Panc1 (cell line): ENCODE measurements around the gene SEPHS1.

Experiments
- POLR2AphosphoS5 ChIP-seq: IDR thresholded peaks from 2 replicates; pipeline ENCODE4 v1.6.1; 2012; ENCODE audit warnings: mild to moderate bottlenecking, low read depth, low read length, moderate library complexity
- SIN3A ChIP-seq: IDR thresholded peaks from 2 replicates; pipeline ENCODE4 v1.6.1; 2012; ENCODE audit warnings: low read depth, mild to moderate bottlenecking, low read length, moderate library complexity, borderline replicate concordance; ENCODE audit not compliant: insufficient read depth
- TCF7L2 ChIP-seq: IDR thresholded peaks from 2 replicates; pipeline ENCODE4 v1.6.1; 2011; ENCODE audit warnings: mild to moderate bottlenecking, low read depth, low read length, inconsistent platforms
- TF ChIP-seq, protein P1 (sequence below): fragments of 450-650 bp; IDR thresholded peaks from 2 replicates; pipeline ENCODE4 v1.5.1; 2017; ENCODE audit warnings: mild to moderate bottlenecking
- TF ChIP-seq, protein P2 (sequence below), 2 experiments: IDR thresholded peaks; 2 replicates each; pipeline ENCODE4 v1.6.1; 2011 to 2012; ENCODE audit warnings: low read depth in 2 of 2, control low read depth in 1 of 2, low read length in 1 of 2, mild to moderate bottlenecking in 1 of 2, moderate library complexity in 1 of 2; ENCODE audit not compliant: insufficient read depth in 1 of 2

GRCh38 chr10:13365243-13365642 lies 17.1 kb upstream of the SEPHS1 start:
- TF ChIP-seq, protein P1, sequence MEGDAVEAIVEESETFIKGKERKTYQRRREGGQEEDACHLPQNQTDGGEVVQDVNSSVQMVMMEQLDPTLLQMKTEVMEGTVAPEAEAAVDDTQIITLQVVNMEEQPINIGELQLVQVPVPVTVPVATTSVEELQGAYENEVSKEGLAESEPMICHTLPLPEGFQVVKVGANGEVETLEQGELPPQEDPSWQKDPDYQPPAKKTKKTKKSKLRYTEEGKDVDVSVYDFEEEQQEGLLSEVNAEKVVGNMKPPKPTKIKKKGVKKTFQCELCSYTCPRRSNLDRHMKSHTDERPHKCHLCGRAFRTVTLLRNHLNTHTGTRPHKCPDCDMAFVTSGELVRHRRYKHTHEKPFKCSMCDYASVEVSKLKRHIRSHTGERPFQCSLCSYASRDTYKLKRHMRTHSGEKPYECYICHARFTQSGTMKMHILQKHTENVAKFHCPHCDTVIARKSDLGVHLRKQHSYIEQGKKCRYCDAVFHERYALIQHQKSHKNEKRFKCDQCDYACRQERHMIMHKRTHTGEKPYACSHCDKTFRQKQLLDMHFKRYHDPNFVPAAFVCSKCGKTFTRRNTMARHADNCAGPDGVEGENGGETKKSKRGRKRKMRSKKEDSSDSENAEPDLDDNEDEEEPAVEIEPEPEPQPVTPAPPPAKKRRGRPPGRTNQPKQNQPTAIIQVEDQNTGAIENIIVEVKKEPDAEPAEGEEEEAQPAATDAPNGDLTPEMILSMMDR, result no peak
- TF ChIP-seq, protein P2, sequence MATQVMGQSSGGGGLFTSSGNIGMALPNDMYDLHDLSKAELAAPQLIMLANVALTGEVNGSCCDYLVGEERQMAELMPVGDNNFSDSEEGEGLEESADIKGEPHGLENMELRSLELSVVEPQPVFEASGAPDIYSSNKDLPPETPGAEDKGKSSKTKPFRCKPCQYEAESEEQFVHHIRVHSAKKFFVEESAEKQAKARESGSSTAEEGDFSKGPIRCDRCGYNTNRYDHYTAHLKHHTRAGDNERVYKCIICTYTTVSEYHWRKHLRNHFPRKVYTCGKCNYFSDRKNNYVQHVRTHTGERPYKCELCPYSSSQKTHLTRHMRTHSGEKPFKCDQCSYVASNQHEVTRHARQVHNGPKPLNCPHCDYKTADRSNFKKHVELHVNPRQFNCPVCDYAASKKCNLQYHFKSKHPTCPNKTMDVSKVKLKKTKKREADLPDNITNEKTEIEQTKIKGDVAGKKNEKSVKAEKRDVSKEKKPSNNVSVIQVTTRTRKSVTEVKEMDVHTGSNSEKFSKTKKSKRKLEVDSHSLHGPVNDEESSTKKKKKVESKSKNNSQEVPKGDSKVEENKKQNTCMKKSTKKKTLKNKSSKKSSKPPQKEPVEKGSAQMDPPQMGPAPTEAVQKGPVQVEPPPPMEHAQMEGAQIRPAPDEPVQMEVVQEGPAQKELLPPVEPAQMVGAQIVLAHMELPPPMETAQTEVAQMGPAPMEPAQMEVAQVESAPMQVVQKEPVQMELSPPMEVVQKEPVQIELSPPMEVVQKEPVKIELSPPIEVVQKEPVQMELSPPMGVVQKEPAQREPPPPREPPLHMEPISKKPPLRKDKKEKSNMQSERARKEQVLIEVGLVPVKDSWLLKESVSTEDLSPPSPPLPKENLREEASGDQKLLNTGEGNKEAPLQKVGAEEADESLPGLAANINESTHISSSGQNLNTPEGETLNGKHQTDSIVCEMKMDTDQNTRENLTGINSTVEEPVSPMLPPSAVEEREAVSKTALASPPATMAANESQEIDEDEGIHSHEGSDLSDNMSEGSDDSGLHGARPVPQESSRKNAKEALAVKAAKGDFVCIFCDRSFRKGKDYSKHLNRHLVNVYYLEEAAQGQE (IDR thresholded peaks at IDR 0.05; ENCODE audit: insufficient read depth in 1 of 2, low read depth in 2 of 2, low read length in 1 of 2), result no peak
- TF ChIP-seq POLR2AphosphoS5 (no peak), SIN3A (no peak), TCF7L2 (no peak)
